CD14-positive monocyte (primary cell): ENCODE data around the gene PERCC1. TPM values are rescaled to one million over a fixed set of nuclear protein-coding genes. Genes with fewer than 3 reads are reported as not detected.

Experiments
- DNase-seq, 3 donors: peaks; one replicate each; pipeline ENCODE4 v3.0.0-alpha.2; 2011 to 2022
- H2AFZ ChIP-seq: 2 replicates; pipeline ENCODE4 v1.6.0; 2012; ENCODE audit warnings: mild to moderate bottlenecking, low read depth, low read length, inconsistent platforms; ENCODE audit not compliant: insufficient read depth, poor library complexity, severe bottlenecking
- H3K27ac ChIP-seq, 2 donors: 1 replicate in 1 of 2; 2 replicates in 1 of 2; pipeline ENCODE4 v1.5.1; 2012 to 2013; ENCODE audit warnings: low read length in 2 of 2, control low read depth in 1 of 2, inconsistent platforms in 1 of 2, low read depth in 1 of 2, mild to moderate bottlenecking in 1 of 2
- H3K27me3 ChIP-seq, 2 donors: one replicate each; pipeline versions ENCODE4 v1.6.0 to v1.6.1; 2011 to 2013; ENCODE audit warnings: low read length in 2 of 2; ENCODE audit not compliant: control insufficient read depth in 2 of 2, insufficient read depth in 2 of 2
- H3K36me3 ChIP-seq, 2 donors: replicated peaks in 1 of 2; 1 replicate in 1 of 2; 2 replicates in 1 of 2; pipeline versions ENCODE4 v1.5.1 to v1.6.1; 2012 to 2013; ENCODE audit warnings: low read length in 2 of 2, control low read depth in 1 of 2, inconsistent platforms in 1 of 2, mild to moderate bottlenecking in 1 of 2; ENCODE audit not compliant: insufficient read depth in 2 of 2, control insufficient read depth in 1 of 2
- H3K4me1 ChIP-seq, 2 donors: 1 replicate in 1 of 2; 2 replicates in 1 of 2; pipeline versions ENCODE4 v1.5.1 to v1.6.1; 2012 to 2013; ENCODE audit warnings: low read length in 2 of 2, control low read depth in 1 of 2, inconsistent platforms in 1 of 2, mild to moderate bottlenecking in 1 of 2, moderate library complexity in 1 of 2; ENCODE audit not compliant: insufficient read depth in 2 of 2, control insufficient read depth in 1 of 2
- H3K4me2 ChIP-seq: replicated peaks from 2 replicates; pipeline ENCODE3; 2012; ENCODE audit warnings: low read length, moderate library complexity, mild to moderate bottlenecking; ENCODE audit not compliant: poor library complexity, severe bottlenecking; ENCODE audit errors: extremely low read depth
- H3K4me3 ChIP-seq, 3 experiments: fragments of 200-600 bp in 1 of 3; sonication (generic) in 1 of 3; replicated peaks in 1 of 3; 1 replicate in 2 of 3; 2 replicates in 1 of 3; pipeline ENCODE4 v1.5.1; 2011 to 2013; ENCODE audit warnings: low read length in 3 of 3, mild to moderate bottlenecking in 3 of 3, control low read depth in 2 of 3, low read depth in 2 of 3, inconsistent platforms in 1 of 3, moderate library complexity in 1 of 3
- H3K79me2 ChIP-seq: 2 replicates; pipeline ENCODE4 v1.6.0; 2012; ENCODE audit warnings: mild to moderate bottlenecking, control low read depth, inconsistent platforms, low read length, moderate library complexity; ENCODE audit not compliant: insufficient read depth
- H3K9ac ChIP-seq: 2 replicates; pipeline ENCODE4 v1.6.0; 2017; ENCODE audit warnings: low read length, mild to moderate bottlenecking; ENCODE audit not compliant: insufficient read depth, poor library complexity, severe bottlenecking
- H3K9me3 ChIP-seq, 2 donors: replicated peaks in 1 of 2; 1 replicate in 1 of 2; 2 replicates in 1 of 2; pipeline versions ENCODE4 v1.5.1 to v1.6.1; 2012 to 2013; ENCODE audit warnings: low read length in 2 of 2, control low read depth in 1 of 2; ENCODE audit not compliant: control insufficient read depth in 1 of 2, insufficient read depth in 1 of 2
- H4K20me1 ChIP-seq: 2 replicates; pipeline ENCODE4 v1.6.0; 2012; ENCODE audit warnings: mild to moderate bottlenecking, low read length, control low read depth, moderate library complexity; ENCODE audit not compliant: insufficient read depth
- H3K27ac Mint-ChIP-seq, 7 donors: one replicate each; pipeline ENCODE4 v1.8.0; 2020; ENCODE audit warnings: mild to moderate bottlenecking in 7 of 7, mixed read lengths in 7 of 7, moderate library complexity in 6 of 7, inconsistent platforms in 2 of 7
- H3K27me3 Mint-ChIP-seq, 3 donors: one replicate each; pipeline ENCODE4 v1.8.0; 2021 to 2022; ENCODE audit warnings: low read depth in 3 of 3, mild to moderate bottlenecking in 3 of 3, mixed read lengths in 3 of 3, moderate library complexity in 3 of 3, inconsistent platforms in 1 of 3
- H3K36me3 Mint-ChIP-seq, 2 donors: one replicate each; pipeline ENCODE4 v1.8.0; 2020; ENCODE audit warnings: mixed read lengths in 2 of 2, inconsistent platforms in 1 of 2, mild to moderate bottlenecking in 1 of 2
- H3K4me1 Mint-ChIP-seq: one replicate; pipeline ENCODE4 v1.8.0; 2020; ENCODE audit warnings: mild to moderate bottlenecking, mixed read lengths
- H3K4me3 Mint-ChIP-seq, 2 donors: one replicate each; pipeline ENCODE4 v1.8.0; 2020; ENCODE audit warnings: mild to moderate bottlenecking in 2 of 2, mixed read lengths in 2 of 2, moderate library complexity in 1 of 2
- H3K9me3 Mint-ChIP-seq, 7 donors: one replicate each; pipeline ENCODE4 v1.8.0; 2020 to 2022; ENCODE audit warnings: mixed read lengths in 7 of 7, mild to moderate bottlenecking in 6 of 7, moderate library complexity in 6 of 7, inconsistent platforms in 2 of 7
- WGBS: methylation state at CpG from one replicate; pipeline ENCODE4 v1.1.5; 2013; ENCODE audit warnings: missing lambda C conversion rate; ENCODE audit not compliant: insufficient coverage; 5-methylcytosine and 5-hydroxymethylcytosine counted together
- intact Hi-C, 2 donors: fragments of 100-400 bp; cut with micrococcal nuclease; formaldehyde crosslinking; loops; one replicate each; pipeline versions ENCODE4 v1.15.0 to v1.15.1; 2023
- polyA plus RNA-seq, 3 donors: library from polyadenylated mRNA; depleted of rRNA in 1 of 3; unstranded in 2 of 3; stranded (reverse) in 1 of 3; fragments of 300-500 nt in 2 of 3; fragments of >200 nt in 1 of 3; fragmentation: Illumina TruSeq in 2 of 3; gene quantifications; 1 replicate in 2 of 3; 2 replicates in 1 of 3; pipeline ENCODE4 v1.2.3, GENCODE V29; 2012 to 2021
- TF ChIP-seq, protein P1 (sequence below): fragments of 200-600 bp; IDR thresholded peaks from one replicate; pipeline ENCODE4 v1.8.0; 2022; ENCODE audit warnings: antibody characterized with exemption, mild to moderate bottlenecking

PERCC1 gene
- polyA plus RNA-seq, 3 donors: not detected

DNA sequence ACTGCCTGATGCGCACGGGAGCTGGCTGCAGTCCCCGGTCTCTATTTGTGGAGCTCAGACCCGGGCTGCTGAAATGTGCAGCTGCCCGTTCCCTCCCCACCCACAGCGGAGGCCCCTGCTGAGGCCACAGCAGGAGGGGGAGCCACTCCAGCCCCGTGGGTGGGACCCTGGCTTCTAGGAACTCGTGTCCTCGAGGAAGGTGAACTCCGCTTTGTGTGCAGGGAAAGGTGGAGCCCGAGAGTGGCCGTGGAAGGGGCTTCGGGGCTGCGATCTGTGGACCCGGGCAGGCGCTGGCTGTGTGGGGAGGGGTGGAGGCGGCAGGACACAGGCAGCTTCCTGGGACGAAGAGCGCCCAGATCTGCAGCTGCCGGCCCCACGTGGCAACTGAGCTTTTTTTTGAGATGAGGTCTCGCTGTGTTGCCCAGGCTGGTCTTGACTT, 10.5 kb downstream of the PERCC1 start:
- no peaks in the 10 kb centered on the region for H3K4me1 ChIP-seq
- H3K9ac ChIP-seq: no peak overlapping the region
- Mint-ChIP-seq H3K4me1 (no peaks in the 10 kb centered on the region), H3K36me3 (peaks cover 6 to 15% of the 10 kb centered on the region in 2 donors), H3K27me3 (peaks cover 0 to 3% (median 0%) of the 10 kb centered on the region in 3 donors), H3K9me3 (no peaks in the 10 kb centered on the region), H3K27ac (no peak overlapping the region), H3K4me3 (no peak overlapping the region)
- no peak for DNase-seq
- no peaks in the 10 kb centered on the region for H3K9me3 ChIP-seq
- peaks cover under 1% of the 10 kb centered on the region for H4K20me1 ChIP-seq
- no peak overlapping the region for H3K4me2 ChIP-seq
- no peaks in the 10 kb centered on the region for H3K79me2 ChIP-seq
- H3K36me3 ChIP-seq: peaks cover 8 to 13% of the 10 kb centered on the region in 2 donors
- H3K27ac ChIP-seq: no peak overlapping the region
- no peak overlapping the region for H3K4me3 ChIP-seq
- TF ChIP-seq, protein P1, sequence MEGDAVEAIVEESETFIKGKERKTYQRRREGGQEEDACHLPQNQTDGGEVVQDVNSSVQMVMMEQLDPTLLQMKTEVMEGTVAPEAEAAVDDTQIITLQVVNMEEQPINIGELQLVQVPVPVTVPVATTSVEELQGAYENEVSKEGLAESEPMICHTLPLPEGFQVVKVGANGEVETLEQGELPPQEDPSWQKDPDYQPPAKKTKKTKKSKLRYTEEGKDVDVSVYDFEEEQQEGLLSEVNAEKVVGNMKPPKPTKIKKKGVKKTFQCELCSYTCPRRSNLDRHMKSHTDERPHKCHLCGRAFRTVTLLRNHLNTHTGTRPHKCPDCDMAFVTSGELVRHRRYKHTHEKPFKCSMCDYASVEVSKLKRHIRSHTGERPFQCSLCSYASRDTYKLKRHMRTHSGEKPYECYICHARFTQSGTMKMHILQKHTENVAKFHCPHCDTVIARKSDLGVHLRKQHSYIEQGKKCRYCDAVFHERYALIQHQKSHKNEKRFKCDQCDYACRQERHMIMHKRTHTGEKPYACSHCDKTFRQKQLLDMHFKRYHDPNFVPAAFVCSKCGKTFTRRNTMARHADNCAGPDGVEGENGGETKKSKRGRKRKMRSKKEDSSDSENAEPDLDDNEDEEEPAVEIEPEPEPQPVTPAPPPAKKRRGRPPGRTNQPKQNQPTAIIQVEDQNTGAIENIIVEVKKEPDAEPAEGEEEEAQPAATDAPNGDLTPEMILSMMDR: no peak
- intact Hi-C loops: no loop called here
- WGBS: 91% methylated on average over 21 of the region's 22 CpGs
- no peak overlapping the region for H2AFZ ChIP-seq
- no peaks in the 10 kb centered on the region for H3K27me3 ChIP-seq

DNA sequence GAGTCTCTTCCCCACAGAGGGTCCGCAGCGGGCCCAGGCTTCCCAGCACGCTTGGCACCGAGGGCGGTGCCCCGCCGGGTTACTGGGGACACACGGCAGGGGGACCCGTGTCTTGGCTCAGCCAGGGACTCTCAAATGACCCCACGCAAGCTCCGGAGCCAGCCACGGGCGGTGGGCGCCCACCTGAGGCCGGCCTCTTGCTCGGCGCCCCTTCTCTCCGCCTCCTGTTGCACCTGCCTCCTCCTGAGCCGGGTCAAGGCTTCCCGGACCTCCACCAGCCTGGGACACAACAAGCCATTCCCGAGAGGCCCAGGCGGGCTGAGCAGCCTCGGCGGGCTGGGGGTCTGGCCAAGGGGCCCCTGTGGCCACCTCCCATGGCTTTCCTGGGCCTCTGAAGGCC, 11.8 kb downstream of the PERCC1 start:
- Histone ChIP-seq H3K4me3 (no peak overlapping the region), H2AFZ (no peak overlapping the region), H3K36me3 (peaks cover 21 to 23% of the 10 kb centered on the region in 2 donors), H3K9me3 (no peaks in the 10 kb centered on the region), H3K9ac (no peak overlapping the region), H4K20me1 (peaks cover 8% of the 10 kb centered on the region), H3K4me1 (no peaks in the 10 kb centered on the region), H3K27ac (no peak overlapping the region), H3K4me2 (no peak overlapping the region), H3K79me2 (no peaks in the 10 kb centered on the region), H3K27me3 (no peaks in the 10 kb centered on the region)
- intact Hi-C loops: no loop called here
- Mint-ChIP-seq H3K36me3 (peaks cover 7 to 18% of the 10 kb centered on the region in 2 donors), H3K9me3 (no peaks in the 10 kb centered on the region), H3K27me3 (peaks cover 0 to 3% (median 0%) of the 10 kb centered on the region in 3 donors), H3K4me3 (no peak overlapping the region), H3K4me1 (no peaks in the 10 kb centered on the region), H3K27ac (peak overlapping the region in 1 of 7 donors; percentile 4)
- TF ChIP-seq, protein P1: no peak
- no peak for DNase-seq
- WGBS: 92% methylated on average over 24 of the region's 24 CpGs
